ENCODE results near the gene OR2L3.

OR2L3 gene, protein sequence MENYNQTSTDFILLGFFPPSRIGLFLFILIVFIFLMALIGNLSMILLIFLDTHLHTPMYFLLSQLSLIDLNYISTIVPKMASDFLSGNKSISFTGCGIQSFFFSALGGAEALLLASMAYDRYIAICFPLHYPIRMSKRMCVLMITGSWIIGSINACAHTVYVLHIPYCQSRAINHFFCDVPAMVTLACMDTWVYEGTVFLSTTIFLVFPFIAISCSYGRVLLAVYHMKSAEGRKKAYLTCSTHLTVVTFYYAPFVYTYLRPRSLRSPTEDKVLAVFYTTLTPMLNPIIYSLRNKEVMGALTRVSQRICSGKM

DNA sequence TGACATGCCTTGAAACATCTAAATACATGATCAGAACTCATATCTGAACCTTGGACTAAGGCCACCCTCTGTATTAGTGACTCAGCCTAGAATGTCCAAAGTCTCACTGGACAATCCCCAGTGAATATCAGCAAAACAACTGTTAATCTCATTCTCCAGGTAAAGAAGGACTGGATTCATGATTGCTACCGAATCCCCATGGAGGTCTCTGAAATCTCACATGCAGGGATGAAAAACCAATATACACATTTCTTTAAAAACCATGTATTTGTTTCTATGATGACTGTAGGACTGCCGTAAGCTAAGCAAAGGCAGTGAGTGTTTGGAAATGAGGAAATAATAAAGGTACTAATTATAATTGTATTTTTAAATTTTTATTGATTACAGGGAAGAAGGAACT, at the start of gene OR2L3:
Gene OR2L3 (plus strand): TSS at position 301 of the 400 bp plus-strand sequence. CDS start 13,846 bp downstream, outside the sequence.
- no peak for DNase-seq
- intact Hi-C loops (cut with DNase I) = no loop called here

DNA sequence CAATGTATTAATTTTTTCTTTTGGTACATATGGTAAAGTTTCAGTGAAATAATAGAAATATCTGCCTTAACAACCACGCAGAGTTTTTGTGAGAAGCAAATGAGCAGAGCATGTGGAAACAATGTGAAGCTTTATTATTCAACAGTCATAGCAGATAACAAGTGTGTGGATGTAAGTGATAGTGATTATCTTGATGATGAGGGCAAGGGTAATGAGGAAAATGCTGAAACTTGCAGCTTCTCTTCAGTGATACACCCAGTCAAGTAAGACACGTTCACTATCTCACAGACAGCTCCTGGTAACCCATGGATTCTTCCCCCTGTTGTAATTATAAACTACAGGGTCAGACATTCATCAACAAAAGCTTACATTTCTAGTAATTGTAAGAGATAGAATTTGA, 47.8 kb upstream of the OR2L3 start:
- no peak for DNase-seq
- intact Hi-C loops (cut with DNase I) = no loop called here

DNA sequence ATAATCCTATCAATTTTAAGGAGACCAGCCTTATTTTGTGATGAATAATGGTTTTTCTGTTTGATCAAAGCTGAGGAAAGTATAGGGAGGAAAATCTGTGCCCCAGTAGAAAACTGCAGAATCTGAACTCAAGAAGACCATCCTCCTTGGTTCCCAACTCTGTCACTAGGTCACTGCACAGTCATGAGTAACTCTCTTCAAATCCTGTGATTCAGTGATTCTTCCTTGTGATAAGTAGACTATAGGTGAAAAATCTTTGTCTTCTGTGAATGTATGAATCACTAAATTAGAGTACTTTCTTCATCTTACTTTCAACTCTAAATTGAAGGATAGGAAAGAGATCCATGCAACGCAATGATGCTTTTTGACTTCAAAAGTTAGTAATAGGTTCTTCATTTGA, 46.5 kb upstream of the OR2L3 start:
- no peak for DNase-seq
- intact Hi-C loops (cut with DNase I) = no loop called here

DNA sequence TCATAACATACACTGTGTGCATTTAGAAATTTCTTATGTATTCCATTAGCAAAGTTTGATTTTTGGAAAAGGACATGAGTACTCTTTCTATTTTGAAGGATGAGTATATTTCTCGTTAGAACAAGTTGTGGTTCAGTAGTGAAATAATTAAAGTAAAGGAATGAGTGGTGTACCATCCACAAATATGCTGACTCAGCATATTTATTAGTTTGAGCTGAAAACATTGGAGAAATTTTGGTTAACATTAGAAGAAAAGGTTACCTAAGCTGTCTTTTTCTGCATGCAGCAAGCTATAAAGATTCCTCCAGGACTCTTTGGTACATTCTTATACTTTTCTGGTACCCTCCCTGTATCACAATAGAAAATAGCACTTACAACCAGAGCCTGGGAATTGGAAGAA, 38.9 kb upstream of the OR2L3 start:
- no peak for DNase-seq
- intact Hi-C loops (cut with DNase I) = no loop called here

DNA sequence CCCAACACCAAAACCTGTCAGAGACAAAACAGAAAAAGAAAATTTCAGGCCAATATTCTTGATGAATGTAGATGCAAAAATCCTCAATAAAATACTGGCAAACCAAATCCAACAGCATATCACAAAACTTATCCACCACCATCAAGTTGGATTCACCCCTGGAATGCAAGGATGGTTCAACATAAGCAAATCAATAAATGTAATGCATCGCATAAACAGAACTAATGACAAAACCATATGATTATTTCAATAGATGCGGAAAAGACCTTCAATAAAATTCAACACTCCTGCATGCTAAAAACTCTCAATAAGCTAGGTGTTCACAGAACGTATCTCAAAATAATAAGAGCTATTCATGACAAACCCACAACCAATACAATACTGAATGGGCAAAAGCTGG, 37.0 kb upstream of the OR2L3 start:
- intact Hi-C loops (cut with DNase I) = no loop called here
- no peak for DNase-seq

DNA sequence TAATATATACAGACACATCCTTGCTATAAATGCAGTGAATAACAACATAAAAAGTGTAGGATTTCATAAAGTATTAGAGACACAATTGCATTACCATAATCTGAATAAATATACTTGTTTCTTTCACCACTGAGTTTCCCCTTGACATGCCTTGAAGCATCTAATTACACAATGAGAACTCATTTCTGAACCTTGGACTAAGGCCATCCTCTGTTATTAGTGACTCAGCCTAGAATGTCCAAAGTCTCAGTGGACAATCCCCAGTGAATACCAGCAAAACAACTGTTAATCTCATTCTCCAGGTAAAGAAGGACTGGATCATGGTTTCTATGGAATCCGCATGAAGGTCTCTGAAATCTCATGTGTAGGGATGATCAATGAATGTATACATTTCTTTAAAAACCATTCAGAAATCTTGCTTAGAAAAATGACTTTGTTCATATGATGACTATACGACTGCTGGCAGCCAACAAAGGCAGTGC, 33.4 kb upstream of the OR2L3 start, which contains the start of gene OR2L5:
Gene OR2L5 (plus strand): TSS at position 432 of the 482 bp plus-strand sequence. CDS start 8,288 bp downstream, outside the sequence.
- intact Hi-C loops (cut with DNase I) = no loop called here
- DNase-seq = no peak

DNA sequence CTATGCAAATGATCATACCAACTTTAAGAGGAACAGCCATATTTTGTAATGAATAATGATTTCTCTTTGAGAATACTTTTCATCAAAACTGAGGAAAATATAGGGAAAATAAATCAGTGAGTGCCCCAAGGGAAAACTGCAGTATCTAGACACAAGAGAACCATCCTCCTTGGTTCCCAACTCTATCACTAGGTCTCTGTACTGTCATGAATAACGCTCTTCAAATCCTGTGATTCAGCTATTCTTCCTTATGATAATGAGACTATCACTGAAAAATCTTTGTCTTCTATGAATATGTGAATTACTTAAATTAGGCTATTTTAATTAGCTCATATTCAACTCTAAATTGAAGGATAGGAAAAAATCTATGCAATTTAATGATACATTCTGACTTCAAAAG, 30.8 kb upstream of the OR2L3 start:
- intact Hi-C loops (cut with DNase I) = no loop called here
- no peak for DNase-seq

DNA sequence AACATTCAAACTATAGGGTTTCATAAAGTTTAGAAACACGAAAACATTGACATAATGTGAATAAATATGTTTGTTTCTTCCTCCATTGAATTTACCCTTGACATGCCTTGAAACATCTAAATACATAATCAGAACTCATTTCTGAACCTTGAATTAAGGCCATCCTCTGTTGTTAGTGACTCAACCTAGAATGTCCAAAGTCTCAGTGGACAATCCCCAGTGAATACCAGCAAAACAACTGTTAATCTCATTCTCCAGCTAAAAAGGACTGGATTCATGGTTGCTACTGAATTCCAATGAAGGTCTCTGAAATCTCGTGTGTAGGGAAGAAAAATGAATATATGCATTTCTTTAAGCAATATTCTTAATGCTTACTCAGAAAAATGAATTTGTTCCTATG, 16.9 kb upstream of the OR2L3 start, which contains the start of gene OR2L2:
Gene OR2L2 (plus strand): TSS at position 301 of the 400 bp plus-strand sequence. CDS start 8,198 bp downstream, outside the sequence.
- intact Hi-C loops (cut with DNase I) = no loop called here
- DNase-seq = no peak

DNA sequence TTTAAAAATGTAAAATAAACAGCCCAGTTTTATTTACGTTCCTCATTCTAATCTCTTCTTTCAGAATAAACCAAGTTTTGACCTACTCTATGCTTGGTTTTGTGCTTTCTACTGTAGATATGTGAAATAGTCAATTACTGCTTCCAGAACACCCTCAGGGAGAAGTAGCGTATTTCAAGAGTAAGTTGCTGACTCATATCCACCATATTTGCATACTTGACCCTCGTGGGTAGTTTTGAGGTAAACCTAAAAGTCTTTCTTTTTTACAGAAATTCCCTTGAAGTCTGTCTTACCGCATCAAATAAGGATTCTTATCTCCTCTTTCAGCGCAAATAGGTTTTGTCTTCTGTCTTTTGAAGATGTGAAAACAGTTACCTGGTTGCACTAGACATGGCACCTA, 1.4 kb upstream of the OR2L3 start:
- DNase-seq = no peak
- intact Hi-C loops (cut with DNase I) = no loop called here

DNA sequence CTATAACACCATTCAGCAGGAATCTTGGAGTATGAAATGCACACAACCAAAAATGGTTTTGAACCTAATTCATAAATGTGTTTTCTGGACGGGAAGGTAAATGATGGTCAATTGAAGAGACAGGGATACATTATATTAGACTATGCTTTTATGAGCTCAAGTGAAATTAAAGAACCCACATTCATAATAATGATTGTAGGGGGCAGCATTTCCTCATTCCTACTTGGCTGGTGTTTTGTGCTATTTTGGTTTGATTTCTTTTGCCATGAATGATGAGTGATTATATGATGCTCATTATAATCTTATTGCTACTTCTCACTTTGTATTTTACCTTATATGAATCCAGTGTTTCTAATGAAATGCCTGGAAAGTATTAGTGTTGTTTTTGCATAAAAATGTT, 372 bp downstream of the OR2L3 start:
- DNase-seq = no peak
- intact Hi-C loops (cut with DNase I) = no loop called here

DNA sequence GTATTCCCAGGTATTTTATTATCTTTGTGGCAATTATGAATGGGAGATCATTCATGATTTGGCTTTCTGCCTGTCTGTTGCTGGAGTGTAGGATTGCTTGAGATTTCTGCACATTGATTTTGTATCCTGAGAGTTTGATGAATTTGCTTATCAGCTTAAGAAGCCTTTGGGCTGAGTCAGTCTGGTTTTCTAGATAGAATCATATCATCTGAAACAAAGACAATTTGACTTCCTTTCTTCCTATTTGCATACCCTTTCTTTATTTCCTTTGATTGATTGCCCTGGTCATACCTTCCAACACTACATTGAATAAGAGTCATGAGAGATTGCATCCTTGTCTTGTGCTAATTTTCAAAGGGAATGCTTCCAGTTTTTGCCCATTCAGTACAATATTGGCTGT, 8.0 kb downstream of the OR2L3 start:
- DNase-seq = no peak
- intact Hi-C loops (cut with DNase I) = no loop called here

DNA sequence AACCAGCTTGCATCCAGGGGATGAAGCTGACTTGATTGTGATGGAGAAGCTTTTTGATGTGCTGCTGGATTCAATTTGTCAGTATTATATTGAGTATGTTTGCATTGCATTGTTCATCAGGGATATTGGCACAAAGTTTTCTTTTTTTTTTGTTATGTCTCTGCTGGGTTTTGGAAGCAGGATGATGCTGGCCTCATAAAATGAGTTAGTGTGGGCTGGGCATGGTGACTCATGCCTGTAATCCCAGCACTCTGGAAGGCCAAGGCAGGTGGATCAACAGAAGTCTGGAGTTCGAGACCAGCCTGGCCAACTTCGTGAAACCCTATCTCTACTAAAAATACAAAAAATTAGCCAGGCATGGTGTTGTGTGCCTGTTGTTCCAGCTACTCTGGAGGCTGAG, 8.6 kb downstream of the OR2L3 start:
- no peak for DNase-seq
- intact Hi-C loops (cut with DNase I) = no loop called here

DNA sequence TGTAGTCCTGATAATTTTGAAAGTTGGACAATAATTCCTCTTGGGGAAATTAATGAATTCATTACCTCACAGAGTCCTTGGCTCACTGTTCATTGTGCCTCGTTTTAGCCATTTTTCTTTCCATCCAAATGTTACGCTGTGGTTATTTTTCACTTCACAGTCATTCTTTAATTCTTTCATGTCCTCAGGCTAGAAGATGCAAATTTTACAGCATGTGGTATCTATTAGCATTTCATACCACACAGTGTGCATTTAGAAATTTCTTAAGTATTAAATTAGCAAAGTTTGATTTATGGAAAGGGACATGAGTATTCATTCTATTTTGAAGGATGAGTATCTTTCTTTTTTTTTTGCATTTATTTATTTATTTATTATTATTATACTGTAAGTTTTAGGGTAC, 18.4 kb downstream of the OR2L3 start:
- no peak for DNase-seq
- intact Hi-C loops (cut with DNase I) = no loop called here

DNA sequence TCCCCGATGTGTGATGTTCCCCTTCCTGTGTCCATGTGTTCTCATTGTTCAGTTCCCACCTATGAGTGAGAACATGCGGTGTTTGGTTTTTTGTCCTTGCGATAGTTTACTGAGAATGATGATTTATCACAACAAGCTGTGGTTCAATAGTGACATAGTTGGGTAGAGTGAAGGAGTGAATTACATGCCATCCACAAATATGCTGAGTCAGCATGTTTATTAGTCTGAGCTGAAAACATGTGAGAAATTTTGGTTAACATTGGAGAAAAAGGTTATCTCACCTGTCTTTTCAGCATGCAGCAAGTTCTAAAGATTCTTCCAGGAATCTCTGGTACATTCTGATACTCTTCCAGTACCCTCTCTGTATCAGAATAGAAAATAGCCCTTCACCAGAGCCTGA, 19.0 kb downstream of the OR2L3 start:
- no peak for DNase-seq
- intact Hi-C loops (cut with DNase I) = no loop called here

DNA sequence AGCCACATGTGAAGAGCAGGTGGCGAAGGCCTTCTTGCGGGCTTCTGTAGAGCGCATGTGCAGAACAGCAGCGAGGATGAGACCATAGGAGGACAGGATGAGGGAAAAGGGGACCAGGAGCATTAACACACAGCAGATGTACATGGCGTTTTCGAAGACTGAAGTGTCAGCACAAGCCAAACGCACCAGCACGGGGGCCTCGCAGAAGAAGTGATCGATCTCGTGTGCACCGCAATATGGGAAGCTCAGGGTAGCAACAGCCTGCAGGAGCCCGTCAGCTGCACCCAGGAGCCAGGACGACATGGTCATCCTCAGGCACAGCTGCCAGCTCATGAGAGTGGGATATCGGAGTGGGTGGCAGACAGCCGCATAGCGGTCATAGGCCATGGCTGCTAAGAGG, 37.2 kb downstream of the OR2L3 start:
- intact Hi-C loops (cut with DNase I) = loop anchor here (2.0 kb wide), 1 partner anchor 189 kb away; no protein-coding TSS in a partner anchor
- peak in 1 of 10 donors; percentile 24 for DNase-seq

DNA sequence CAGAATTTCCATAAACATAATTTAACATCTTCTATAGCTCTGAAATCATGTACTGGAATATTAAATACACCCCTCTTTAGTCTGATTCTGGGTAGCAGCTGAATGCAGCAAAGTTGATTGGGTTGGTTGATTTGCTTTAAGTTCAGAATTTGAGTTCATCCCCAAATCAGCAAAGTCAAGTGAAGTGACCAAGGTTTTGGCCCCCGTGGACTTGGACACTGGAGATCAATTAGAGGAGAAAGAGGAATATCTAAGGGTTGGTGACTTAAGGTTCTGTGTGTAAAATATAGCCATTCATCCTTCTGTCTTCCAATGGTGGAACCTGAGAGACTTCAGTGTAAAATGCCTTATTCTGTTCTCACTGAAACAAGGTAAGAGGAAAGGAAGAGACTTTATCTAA, 48.2 kb downstream of the OR2L3 start, which contains the start of gene OR2L13:
Gene OR2L13 (plus strand): TSS at position 301 of the 400 bp plus-strand sequence. CDS start 4,192 bp downstream, outside the sequence.
- no peak for DNase-seq
- intact Hi-C loops (cut with DNase I) = no loop called here

DNA sequence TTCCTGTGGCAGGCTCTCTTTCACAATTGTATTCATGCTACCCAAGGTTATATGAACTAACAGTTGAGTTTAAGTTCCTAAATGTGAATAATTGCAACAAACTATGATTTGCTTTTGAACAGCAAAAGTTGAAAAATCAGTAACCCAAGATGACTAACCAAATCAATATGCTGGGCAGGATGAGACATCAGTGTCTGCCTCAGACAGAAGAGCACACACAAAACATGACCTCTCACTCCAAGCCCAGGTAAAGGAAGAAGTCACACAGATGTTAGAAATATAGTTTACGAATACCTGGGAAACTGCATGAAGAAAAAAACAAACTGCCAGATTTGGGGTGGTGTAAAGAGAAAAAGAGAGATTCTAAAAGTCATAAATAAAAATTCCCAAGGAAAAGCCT, 51.9 kb downstream of the OR2L3 start:
- no peak for DNase-seq
- intact Hi-C loops (cut with DNase I) = no loop called here

DNA sequence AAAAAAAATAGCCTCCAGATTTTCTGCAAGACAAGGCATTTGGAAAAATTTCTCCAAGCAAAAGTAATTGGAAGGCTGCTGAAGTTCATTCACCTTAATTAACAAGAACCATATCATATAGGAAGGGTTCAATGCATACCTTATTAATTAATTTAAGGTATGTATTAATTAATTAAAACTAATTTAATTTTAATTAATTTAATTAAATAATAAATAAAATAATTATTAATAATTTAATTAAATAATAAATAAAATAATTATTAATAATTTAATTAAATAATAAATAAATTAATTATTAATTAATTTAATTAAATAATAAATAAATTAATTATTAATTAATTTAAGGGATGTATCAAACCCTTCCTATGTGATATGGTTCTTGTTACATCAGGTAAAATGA, 56.2 kb downstream of the OR2L3 start:
- DNase-seq = no peak
- intact Hi-C loops (cut with DNase I) = no loop called here

DNA sequence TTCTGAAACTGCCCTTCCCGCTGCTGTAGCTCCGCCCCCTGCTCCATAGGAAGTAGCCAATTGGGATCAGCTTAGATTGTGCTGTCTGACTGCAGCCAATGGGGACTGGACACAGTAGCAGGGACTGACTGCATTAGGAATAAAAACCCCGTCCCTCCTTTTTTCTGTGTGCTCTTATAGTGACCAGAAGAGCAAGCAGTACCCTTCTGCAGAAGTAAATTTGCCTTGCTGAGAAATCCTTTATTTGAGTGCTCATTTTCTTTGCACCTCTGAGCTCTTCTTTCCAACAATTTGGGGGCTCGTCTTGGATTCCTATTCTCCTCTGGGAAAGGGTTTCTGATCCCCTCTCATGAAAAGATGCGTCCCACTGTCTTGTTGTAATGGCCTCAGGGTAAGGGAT, 64.5 kb downstream of the OR2L3 start:
- intact Hi-C loops (cut with DNase I) = no loop called here
- DNase-seq = no peak
